22Rv1 (cell line): ENCODE measurements around the gene KRTAP10-5.

Experiments
- CTCF ChIP-seq: fragments of 450-650 bp; IDR thresholded peaks from 2 replicates; pipeline ENCODE4 v1.5.1; 2017; ENCODE audit warnings: mild to moderate bottlenecking
- ZFX ChIP-seq: fragments of 450-650 bp; IDR thresholded peaks from 2 replicates; pipeline ENCODE4 v1.6.1; 2017; ENCODE audit warnings: antibody characterized with exemption, borderline replicate concordance

DNA sequence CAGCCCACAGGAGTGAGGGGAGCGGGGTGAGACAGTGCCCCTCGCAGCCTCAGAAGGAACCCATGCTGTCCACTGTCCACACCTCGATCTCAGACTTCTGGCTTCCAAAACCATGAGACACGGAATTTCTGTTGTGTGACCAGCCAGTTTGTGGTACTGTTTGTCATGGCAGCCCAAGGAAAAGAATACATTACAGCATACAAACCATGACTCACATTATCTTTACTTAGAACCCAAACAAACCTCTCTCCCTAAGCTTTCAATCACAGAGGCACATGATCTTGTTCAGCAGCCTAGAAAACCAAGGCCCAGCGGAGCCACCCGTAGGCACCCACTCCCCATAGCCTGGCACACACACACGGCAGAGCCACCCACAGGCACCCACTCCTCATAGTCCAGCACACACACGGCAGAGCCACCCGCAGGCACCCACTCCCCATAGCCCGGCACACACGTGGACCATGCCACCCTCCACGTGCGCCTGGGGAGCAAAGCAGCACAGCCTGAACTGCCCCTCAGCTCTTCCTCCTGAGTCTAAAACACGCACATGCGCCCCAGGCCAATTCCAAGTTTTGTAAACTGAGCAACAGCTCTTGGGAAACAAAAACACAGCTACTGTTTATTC lies 7.3 kb downstream of the KRTAP10-5 start:
- TF ChIP-seq CTCF (no peak), ZFX (no peak)
